GM19025 (cell line): ENCODE measurements around the gene BAIAP2.
"Not testable (repeated sequence)": the region's sequence is repeated elsewhere in the genome, so short reads cannot be mapped to it uniquely, and the experiment has no call there.

Source experiments
- ATAC-seq: cut with Tn5 transposase; IDR thresholded peaks from one replicate; pipeline ENCODE4 v1.9.1; 2021; ENCODE audit warnings: mild to moderate bottlenecking, low read depth, moderate library complexity; ENCODE audit not compliant: unreplicated experiment

BAIAP2 gene

GRCh38 chr17:81000631-81001357, 34.2 kb upstream of the BAIAP2 start:
- ATAC-seq: no peak

GRCh38 chr17:81002013-81002384, 33.0 kb upstream of the BAIAP2 start:
- ATAC-seq: no peak

GRCh38 chr17:81002409-81003361, 32.3 kb upstream of the BAIAP2 start:
- no peak for ATAC-seq

- no peak for ATAC-seq
Measured at GRCh38 chr17:81003711-81004475, 31.1 kb upstream of the BAIAP2 start.

GRCh38 chr17:81006891-81007290, 28.1 kb upstream of the BAIAP2 start:
- no peak for ATAC-seq

GRCh38 chr17:81008140-81008539, 26.8 kb upstream of the BAIAP2 start:
- no peak for ATAC-seq

GRCh38 chr17:81009136-81009535, 25.8 kb upstream of the BAIAP2 start:
- no peak for ATAC-seq

GRCh38 chr17:81010935-81011334, 24.0 kb upstream of the BAIAP2 start:
- no peak for ATAC-seq

- ATAC-seq: no peak
Measured at GRCh38 chr17:81011951-81012350, 23.0 kb upstream of the BAIAP2 start.

- ATAC-seq: no peak
Measured at GRCh38 chr17:81012574-81013447, 22.1 kb upstream of the BAIAP2 start.

GRCh38 chr17:81013642-81014041, 21.3 kb upstream of the BAIAP2 start:
- ATAC-seq: no peak

GRCh38 chr17:81015136-81015535, 19.8 kb upstream of the BAIAP2 start:
- ATAC-seq: no peak

GRCh38 chr17:81016575-81016974, 18.4 kb upstream of the BAIAP2 start:
- ATAC-seq: no peak

GRCh38 chr17:81017330-81017729, 17.6 kb upstream of the BAIAP2 start:
- not testable (repeated sequence) for ATAC-seq

- no peak for ATAC-seq
Measured at GRCh38 chr17:81018044-81018802, 16.7 kb upstream of the BAIAP2 start.

- no peak for ATAC-seq
Measured at GRCh38 chr17:81019563-81020442, 15.1 kb upstream of the BAIAP2 start.

GRCh38 chr17:81020443-81020766, 14.5 kb upstream of the BAIAP2 start:
- no peak for ATAC-seq

- ATAC-seq: no peak
Measured at GRCh38 chr17:81020767-81021497, 14.0 kb upstream of the BAIAP2 start.
